Neural cell (in vitro differentiated cells): ENCODE data around the gene CLEC2D.

ENCODE experiments used
- EP300 ChIP-seq: fragments of 450-650 bp; conservative IDR thresholded peaks from 2 replicates; pipeline ENCODE4 v1.6.1; 2014; ENCODE audit warnings: antibody characterized with exemption, mild to moderate bottlenecking, moderate library complexity; ENCODE audit not compliant: poor library complexity, severe bottlenecking
- EZH2 ChIP-seq: fragments of 200-600, 300-800 bp; shearing (Covaris generic), sonication (generic); IDR thresholded peaks from 2 replicates; pipeline ENCODE4 v1.6.1; 2014; ENCODE audit warnings: antibody characterized with exemption, low read length, borderline replicate concordance, mild to moderate bottlenecking; ENCODE audit not compliant: insufficient read depth, poor library complexity, severe bottlenecking
- MXI1 ChIP-seq: fragments of 450-650 bp; conservative IDR thresholded peaks from 2 replicates; pipeline ENCODE4 v1.6.1; 2014; ENCODE audit warnings: antibody characterized with exemption, mild to moderate bottlenecking; ENCODE audit not compliant: poor library complexity, severe bottlenecking
- POLR2AphosphoS5 ChIP-seq: IDR thresholded peaks from 2 replicates; pipeline ENCODE4 v1.6.1; 2012
- TAF1 ChIP-seq: IDR thresholded peaks from 2 replicates; pipeline ENCODE4 v1.6.1; 2012; ENCODE audit warnings: low read depth
- TF ChIP-seq, protein P1 (sequence below): fragments of 450-650 bp; IDR thresholded peaks from 2 replicates; pipeline ENCODE4 v1.5.1; 2014; ENCODE audit warnings: antibody characterized with exemption, mild to moderate bottlenecking, moderate library complexity; ENCODE audit not compliant: poor library complexity, severe bottlenecking

- TF ChIP-seq, protein P1, sequence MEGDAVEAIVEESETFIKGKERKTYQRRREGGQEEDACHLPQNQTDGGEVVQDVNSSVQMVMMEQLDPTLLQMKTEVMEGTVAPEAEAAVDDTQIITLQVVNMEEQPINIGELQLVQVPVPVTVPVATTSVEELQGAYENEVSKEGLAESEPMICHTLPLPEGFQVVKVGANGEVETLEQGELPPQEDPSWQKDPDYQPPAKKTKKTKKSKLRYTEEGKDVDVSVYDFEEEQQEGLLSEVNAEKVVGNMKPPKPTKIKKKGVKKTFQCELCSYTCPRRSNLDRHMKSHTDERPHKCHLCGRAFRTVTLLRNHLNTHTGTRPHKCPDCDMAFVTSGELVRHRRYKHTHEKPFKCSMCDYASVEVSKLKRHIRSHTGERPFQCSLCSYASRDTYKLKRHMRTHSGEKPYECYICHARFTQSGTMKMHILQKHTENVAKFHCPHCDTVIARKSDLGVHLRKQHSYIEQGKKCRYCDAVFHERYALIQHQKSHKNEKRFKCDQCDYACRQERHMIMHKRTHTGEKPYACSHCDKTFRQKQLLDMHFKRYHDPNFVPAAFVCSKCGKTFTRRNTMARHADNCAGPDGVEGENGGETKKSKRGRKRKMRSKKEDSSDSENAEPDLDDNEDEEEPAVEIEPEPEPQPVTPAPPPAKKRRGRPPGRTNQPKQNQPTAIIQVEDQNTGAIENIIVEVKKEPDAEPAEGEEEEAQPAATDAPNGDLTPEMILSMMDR, result no peak
- TF ChIP-seq TAF1 (no peak), MXI1 (no peak), POLR2AphosphoS5 (no peak), EP300 (no peak), EZH2 (no peak)
These were observed 42.2 kb downstream of the CLEC2D start for GRCh38 chr12:9711664-9712063.
